Choroid plexus epithelial cell (primary cell): ENCODE results near the gene TNFAIP8L2.
"Not testable (repeated sequence)": the region's sequence is repeated elsewhere in the genome, so short reads cannot be mapped to it uniquely, and the experiment has no call there.

ENCODE experiments used
- DNase-seq: peaks from one replicate; pipeline ENCODE4 v3.0.0-alpha.2; 2010; ENCODE audit warnings: low read depth
- H3K4me3 ChIP-seq: 2 replicates; pipeline ENCODE4 v1.5.1; 2011; ENCODE audit warnings: low read depth, mild to moderate bottlenecking, control low read depth, low read length, moderate library complexity
- CTCF ChIP-seq: conservative IDR thresholded peaks from 2 replicates; pipeline ENCODE4 v1.5.1; 2011; ENCODE audit warnings: low read depth, mild to moderate bottlenecking, control low read depth, inconsistent platforms, low read length, moderate library complexity

TNFAIP8L2 gene

GRCh38 chr1:151198254-151199127 lies 42.0 kb downstream of the TNFAIP8L2 start, which contains the start of gene PIP5K1A:
Gene PIP5K1A, plus strand, starts transcription at chr1:151198552. Its CDS starts 445 bp downstream, at chr1:151198997.
- TF ChIP-seq CTCF, result no peak
- peak; percentile 99 for DNase-seq

DNA sequence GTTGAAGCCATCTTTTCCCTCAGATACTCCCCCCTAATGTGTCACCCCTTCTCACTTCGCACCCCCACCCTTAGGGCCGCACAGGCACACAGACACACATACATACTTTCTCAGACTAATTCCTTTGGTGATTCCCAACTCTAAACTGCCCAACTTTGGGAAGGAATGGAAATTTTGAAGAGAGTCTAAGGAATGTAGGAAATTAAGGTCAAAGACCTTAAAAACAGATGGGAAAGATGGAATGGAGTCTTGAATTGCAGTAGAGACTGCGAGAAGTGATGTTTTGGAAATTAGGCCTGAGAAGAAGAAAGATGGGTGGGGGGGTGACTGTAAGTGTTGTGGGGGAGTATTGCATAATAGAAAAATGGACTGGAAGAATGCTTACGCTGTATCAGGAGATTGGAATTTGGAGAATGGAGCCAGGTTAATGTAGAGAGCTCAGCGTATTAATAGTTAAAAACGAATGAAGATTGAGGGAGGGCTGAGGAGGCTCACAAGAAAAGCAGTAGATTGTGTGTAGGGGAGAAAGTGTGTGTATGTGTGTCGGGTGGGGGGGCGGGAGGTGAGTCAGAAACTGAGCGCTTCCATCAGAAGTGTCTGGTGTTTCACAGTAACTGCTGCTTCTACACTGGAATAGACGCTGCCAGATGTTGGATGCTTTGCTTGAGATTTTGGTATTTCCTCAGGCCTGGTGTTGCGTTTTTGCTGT lies 43.6 kb downstream of the TNFAIP8L2 start:
- H3K4me3 ChIP-seq, result peak overlapping the region; percentile 98
- TF ChIP-seq CTCF, result no peak
- peak; percentile 90 for DNase-seq

More at GRCh38 chr1:151198254-151199127, 42.0 kb downstream of the TNFAIP8L2 start, which contains the start of gene PIP5K1A:
- peak within 1 kb of the TSS; percentile 98 for H3K4me3 ChIP-seq

- H3K4me3 ChIP-seq, DNase-seq: not testable (repeated sequence)
These were observed 49.0 kb downstream of the TNFAIP8L2 start for GRCh38 chr1:151205381-151205965.
